GM19455 (cell line): ENCODE measurements around the gene MYLK.

Experiments used
- ATAC-seq: cut with Tn5 transposase; IDR thresholded peaks from one replicate; pipeline ENCODE4 v1.9.1; 2021; ENCODE audit not compliant: unreplicated experiment

MYLK gene

DNA sequence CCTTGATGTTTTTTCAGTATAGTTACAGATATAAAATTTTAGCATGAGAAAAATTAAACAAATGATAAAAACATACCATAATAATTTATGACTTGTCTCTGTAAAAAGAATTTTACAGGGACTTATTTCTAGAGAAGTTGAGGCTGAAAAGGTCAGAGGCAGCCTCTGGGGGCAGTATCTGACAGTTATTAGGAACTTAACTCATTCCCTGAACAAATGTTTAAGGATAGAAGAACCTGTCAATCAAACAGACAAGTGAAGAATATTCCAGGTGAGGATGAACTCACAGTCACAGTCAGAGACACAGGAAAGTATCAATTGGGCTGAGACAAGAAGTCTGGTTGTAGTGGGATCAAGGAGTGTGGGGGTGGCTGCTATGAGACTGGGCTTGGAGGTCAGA lies 7.3 kb downstream of the MYLK start:
- no peak for ATAC-seq

DNA sequence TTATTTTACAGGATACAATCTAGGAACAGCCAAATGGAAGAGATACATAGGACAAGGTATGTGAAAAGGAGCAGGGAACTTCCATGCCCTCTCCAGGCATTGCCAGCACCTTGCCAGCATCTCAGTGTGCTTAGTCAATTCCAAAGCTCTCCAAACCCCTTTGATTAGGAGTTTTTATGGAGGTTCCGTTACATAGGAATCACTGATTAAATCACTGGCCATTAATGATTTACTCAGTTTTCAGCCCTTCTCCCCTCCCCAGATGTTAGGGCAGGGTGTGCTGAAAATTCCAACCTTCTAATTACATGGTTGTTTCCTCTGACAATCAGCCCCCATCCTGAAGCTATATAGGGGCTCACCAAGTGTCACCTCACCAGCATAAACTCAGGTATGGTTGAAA lies 11.5 kb downstream of the MYLK start:
- ATAC-seq, result no peak

DNA sequence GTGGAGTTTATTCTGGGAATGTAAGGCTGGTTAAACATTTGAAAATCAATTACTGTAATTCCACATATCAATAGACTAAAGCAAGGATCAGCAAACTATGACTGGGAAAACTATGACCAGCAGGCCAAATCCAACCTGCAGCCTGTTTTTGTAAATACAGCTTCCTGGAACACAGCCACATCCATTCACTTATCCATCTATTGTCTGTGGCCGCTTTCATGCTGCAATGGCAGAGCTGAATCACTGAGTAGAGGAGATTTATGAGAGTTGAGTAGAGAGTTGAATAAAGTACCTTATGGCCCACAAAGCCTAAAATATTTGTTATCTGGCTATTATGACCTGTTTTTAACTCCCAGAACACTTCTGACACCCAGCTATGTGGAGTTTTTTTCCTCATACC lies 12.2 kb downstream of the MYLK start:
- no peak for ATAC-seq

DNA sequence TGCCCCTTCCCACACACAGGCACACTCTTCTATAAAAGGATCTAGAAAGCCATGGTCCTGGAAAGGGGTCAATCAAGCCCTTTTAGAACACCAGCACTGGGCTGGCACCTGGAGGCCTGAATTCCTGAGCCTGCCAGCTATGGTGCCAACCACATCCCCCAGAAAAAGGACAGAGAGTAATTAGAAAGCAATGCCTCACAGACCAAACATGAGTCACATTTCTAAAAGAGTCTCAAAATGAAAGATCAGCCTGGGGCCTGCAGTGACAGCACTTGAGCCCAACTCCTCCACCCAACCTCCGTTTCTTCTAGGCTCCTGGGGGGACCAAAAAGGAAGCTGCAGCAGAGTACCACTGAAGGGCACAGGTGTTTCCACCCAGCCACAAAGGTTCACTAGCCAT lies 14.1 kb downstream of the MYLK start:
- ATAC-seq, result no peak

DNA sequence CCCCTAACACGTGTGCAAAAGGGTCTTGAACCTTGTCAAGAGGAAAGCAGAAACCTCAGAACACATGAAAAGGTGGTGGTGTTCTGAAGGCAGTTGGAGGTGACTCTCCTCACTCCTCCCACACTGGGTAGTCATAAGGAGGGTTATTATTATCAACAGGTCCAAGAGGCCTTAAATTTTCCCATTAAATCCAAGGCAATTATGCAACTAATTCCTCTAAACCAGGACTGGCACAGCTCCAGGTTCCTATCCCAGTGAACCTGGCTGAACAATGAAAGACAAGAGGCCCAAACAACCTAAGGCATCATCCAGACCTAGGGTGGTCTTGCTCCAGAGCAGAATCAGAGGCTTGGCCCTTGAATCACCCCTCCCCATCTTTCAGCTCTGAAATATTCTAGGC lies 15.0 kb downstream of the MYLK start:
- ATAC-seq, result no peak

DNA sequence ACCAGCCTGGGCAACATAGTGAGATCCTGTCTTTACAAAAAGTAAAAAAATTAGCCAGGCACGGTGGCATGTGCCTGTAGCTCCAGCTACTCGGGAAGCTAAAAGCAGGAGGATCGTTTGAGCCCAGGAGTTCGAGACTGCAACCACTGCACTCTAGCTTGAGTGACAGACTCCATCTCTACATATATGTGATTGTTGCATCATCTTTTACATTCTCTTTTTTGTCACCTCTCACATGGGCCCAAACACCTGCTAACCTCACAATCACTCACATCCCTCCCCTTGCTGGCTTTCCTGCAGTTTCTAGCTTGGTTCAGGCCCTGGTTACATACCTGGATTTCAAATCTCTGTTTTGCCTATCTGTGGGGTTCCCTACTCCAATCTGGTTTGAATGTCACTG lies 19.4 kb downstream of the MYLK start:
- no peak for ATAC-seq

DNA sequence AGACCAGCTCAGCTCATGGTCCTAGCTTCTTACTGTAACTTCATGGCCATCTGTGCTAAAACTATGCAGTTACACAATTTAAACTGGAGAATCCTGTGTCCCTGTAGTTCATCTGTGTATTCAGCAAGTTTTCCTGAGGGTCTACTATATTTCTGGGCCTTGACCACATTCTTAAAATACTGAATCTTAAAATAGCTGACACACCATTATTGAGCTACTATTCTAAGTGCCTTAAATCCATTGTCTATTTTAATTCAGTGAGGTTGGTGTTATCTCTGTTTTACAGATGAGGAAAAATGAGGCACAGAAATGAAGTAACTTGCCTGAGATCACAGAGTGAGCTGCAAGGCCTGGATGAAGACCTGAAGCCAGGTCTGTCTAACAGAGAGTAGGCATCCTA lies 22.0 kb downstream of the MYLK start:
- no peak for ATAC-seq

DNA sequence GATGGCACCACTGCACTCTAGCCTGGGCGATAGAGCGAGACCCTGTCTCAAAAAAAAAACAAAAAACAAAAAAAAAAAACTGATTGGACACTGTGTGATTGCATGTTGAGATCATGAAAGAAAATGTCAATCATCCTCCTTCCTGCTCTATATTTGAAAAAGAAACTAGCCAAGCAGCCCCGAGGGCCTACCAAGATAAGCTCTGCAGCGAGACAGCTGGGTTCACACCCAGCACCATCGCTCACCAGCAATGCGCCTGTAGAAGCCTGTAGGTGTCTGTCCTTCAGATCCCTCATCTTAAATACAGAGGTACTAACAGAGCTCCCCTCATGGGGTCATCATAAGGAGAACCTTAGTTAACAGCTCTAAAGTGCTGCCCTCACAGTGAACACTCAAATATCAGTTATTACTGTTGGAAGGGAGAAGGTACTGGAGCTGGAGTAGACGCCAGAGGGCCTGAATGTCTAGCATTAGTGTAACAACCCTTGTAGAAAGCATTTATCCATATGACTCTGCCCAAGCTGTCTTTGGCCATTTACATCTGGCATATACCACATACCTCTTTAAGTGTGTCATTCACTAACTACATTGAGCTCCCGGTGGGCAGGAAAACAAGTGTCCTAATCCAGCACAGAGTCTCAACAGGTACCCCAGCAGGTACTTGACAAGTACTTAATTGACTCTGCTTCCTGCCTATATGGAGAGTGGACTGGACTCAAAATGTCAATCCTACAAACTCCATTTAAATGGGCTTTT lies 22.9 kb downstream of the MYLK start:
- no peak for ATAC-seq

DNA sequence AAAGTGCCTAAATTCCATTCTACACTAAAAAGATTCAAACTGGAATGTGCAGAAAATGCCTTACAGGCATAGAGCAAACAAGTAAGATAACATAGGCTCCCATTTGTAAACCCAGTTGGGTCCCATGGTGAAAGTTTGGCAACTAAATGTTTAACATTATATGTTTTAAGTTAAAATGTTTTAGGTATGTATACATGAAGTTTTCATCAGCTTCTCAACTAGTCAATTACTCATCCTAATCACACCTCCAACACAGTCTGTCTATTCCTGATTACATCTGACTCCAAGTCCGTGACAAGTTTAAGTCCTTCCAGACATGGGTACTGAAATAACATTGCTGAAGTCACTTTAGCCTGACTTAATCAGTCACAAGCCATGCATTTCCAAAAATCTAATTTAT lies 25.0 kb downstream of the MYLK start:
- no peak for ATAC-seq

DNA sequence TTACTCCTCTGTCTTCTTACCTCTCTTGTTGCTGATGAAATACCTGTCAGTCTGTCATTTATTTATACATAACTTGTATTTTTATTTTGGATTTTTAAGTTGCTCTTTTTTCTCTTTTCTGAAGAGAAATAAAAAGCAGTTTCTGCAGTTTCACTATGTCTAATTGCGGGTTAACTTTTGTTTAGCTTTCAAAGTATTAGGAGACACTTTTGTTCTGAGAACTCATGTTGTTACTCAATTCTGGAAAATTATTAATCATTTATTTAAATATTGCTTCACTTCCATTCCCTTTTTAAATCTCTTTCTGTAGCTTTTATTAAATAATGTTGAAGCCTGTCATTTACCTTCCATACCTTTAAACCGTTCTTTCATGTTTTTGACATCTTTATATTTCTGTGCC lies 29.2 kb downstream of the MYLK start:
- ATAC-seq, result no peak

DNA sequence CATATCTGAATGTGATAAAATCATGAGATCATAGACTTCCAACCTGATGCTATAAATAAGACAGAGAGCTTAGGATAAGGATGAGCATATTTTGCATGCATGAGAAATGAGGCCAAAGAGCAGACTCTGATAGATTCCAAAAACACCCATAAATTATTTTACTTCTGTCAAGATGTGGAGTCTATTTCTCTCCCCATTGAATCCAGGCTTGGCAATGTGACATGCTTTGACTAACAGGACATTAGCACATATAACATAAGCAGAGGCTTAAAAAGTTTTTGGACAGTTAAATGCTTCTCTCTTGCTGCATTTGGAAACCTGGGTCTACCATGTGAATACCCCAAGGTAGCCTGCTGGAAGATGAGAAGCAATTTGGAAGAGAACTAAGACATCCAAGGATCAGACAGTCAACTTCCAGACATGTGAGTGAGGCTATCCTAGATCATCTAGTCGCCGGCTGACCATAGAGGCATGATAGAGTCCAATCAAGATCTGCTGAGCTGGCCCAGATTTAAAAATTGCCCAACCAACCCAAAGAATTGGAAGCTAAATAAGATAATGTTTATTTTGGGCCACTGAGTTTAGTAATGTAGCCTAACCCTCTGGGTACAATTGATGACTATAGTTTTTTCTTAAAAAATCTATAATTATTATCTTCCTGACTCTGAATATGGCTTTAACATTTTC lies 30.3 kb downstream of the MYLK start:
- ATAC-seq, result no peak

DNA sequence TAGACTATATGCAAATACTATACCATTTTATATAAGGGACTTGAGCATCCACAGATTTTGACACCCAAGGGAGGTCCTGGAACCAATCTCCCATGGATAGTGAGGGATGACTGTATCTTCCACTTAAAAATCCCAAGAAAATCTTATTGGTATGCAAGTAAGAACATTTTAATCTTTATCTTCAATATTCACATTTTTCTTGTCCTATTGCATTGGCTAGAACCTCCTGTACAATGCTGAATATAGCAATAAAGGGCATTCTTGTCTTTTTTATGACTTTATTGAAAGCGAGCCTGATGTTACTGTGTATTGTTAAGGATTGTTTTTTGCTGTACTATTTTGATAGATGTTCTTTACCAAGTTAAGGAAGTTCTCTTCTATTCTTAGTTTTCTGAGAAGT lies 36.9 kb downstream of the MYLK start:
- no peak for ATAC-seq

DNA sequence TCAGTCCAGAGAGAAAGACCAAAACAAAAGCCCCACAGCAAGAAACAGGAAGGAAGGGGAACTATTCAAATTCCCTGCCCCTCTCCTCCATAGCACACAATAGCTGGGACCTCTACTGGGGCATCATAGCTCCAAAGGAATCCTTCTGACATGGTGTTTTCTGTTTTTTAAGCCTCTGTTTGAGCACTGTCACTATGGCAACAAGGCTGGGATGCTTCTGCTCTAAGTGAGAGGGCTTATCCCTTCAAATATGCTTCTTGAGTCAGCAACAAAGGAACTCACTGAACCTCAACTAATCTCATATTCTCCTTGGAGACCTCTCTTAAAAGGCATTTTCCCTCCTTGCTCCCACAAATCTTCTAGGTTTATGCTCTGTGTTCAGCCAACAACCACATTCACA lies 40.5 kb downstream of the MYLK start:
- no peak for ATAC-seq

DNA sequence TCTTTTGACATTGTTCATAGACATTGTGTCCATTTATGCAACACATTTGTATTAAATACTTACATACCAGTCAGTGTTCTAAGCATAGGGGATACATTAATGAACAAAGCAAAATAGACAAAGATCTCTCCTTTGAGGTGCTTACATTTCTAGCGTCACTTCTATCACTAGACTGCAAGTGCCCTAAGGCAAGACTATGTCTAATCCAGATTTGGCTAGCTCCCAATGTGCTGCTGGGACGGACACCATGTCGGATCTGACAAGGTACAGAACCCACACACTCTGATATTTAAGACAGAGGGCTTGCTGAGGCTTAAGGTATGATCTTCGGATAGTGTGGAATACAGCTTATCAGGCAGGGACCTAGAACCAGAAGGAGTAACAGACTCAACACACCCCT lies 41.4 kb downstream of the MYLK start:
- ATAC-seq, result no peak

DNA sequence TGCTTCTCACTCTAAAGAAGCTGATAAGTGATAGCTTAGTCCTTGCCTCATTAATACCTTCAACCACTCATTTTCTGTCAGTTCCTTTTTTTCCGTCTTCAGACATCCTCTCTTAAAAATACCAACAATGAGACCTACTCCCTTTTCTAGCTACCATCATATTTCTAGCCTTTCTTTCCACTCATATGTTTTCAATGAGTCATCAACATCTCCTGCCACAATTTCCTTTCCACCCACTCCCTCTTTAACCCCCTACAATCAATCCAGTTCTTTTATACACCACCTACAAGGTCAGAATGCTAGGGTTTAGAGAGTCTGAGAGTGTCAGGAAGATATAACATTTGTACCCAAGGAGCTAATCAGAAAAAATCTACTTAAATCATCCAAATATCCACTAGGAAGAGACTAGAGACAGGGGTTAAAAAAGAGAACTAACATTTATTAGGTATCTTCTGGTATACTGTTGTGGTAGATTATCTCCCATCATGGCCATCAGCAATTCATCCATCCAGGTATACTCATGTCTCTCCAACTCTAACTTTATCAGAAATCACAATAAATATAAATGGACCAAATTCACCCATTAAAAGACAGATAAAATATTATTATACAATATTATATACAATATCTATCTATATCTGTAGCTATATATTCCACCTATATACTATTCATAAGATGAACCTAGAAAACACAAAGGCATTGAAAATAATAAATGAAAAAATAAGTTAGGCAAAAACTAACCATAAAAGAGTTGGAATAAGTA lies 42.5 kb downstream of the MYLK start:
- ATAC-seq, result no peak

DNA sequence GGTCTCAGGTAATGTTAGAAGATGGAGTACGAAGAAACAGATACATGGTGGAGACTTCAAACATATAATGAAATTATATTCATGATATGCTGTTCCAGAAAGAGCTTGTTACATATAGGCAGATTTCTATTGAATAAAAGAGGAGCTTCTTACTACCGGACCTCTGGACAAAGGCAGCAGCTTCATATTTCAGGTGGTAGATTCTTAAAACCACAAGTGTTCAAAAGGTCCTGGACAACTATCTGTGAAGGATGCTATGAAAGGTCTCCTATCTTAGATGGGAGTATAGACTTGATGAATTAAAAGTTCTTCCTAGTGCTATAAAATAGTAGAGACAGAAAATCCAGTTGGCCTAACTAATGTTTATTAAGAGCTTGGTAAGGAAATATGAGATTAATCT lies 43.2 kb downstream of the MYLK start:
- ATAC-seq, result no peak

DNA sequence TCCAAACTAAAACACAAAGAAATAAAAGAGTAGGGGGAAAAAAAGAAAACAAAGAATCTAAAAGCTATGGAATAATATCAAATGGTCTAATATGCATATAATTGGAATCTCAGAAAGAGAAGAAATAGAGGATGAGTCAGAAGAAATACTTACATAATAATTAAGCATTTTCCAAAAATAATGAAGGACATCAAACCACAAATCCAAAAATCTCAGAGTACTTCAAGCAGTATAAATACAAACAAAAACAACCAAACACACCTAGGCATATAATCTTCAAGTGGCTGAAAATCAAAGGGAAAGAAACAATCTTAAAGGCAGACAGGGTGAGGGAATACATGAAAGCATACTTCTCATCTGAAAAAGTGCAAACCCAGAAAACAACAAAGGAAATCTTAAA lies 46.3 kb downstream of the MYLK start:
- no peak for ATAC-seq

DNA sequence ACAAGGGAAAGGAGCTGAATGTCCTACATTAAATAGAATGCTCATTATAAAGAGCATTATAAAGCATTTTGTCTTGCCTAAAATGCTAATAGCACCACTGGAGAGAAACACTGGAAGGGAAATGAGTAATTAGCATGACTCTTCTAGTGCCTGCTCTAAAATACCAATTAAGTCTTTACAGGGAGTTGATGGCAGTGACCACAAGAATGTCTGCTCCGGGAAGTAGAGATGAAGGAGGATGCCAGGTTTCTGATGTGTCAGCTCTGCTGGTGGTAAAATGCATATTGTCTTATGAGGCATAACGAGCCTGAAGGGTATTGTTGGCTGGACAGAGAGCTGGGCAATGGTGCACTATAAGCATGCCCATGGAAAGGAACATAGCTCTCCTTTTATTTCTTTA lies 49.5 kb downstream of the MYLK start:
- ATAC-seq, result no peak

DNA sequence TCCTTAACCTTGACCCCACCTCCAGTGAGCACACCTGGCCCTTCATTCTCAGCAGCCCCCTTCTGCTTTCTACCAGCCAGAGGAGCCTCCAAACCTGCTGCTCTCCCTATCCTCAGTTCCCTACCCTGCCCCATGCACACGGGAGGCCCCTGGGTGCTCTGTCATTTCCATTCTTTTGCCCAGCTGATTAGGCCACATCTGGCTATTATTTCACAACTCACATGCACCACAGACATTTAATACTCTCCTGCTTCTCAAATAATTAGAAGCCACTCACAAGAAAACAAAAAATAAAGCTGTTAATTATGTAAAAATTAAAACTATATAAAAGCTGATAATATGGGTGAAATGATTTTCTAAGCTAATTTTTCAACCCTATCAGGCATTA lies 50.7 kb downstream of the MYLK start:
- no peak for ATAC-seq

DNA sequence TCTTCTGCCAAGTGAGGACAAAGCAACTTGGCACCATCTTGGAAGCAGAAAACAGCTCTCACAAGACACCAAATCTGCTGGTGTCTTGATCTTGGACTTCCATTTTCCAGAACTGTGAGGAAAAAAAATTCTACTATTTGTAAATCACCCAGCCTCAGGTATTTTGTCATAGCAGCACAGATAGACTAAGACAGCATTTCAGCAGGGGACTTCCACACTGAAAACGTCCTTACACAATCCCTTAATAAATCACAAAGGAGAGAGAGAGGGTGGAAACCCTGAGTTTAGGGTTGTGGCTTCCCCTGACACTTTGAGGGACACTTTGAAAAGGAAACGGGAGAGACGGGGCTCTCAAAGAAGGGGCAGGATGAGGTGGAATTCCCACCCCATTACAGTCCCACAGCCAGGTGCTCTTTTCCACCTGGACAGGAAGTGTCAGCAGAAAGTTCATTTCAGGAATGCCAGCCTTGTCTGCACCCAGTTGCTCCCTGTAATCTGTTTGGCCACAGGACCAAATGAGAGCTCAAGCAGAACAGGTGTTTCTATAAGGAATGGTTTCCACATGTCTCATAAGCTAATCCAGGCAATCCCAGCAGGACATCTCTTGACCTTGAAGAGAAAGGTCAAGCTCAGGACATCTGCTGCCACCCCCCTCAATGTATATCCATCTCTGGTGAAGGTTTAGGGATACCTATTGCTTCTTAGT lies 51.3 kb downstream of the MYLK start:
- ATAC-seq, result no peak

DNA sequence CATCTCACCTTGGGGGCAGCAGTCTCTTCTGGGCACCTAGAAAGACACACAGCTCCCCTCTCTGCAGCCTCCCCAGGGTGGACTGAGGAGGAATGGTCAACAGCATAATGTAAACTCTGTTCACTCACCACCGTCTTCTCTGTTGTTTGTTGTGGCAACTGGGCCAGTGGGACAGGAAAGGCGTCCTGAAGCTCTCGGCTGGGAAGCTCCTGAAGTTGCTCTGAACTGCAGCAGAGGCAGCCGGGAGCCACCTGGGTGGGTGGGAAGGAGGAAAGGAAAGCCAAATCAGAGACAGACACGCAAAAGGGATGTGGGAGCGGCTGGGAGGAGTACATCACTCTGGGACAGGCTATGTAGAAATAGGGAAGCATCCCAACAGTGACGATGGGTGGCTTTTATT lies 52.7 kb downstream of the MYLK start:
- no peak for ATAC-seq

DNA sequence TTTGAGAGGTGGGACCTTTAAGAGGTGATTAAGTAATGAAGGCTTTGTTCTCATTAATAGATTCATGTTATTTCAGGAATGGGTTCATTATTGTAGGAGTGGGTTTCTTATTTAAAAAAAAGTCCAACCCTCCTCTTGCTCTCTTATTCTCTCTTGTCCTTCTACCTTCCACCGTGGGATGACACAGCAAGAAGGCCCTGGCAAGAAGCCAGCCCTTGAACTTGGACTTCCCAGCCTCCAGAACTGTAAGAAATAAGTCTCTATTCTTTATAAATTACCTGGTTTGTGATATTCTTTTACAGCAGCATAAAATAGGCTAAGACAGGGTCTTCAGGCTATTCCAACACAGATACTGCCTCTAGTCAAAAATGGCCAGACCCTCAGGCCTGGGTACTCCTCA lies 62.2 kb downstream of the MYLK start:
- ATAC-seq, result no peak
